A673 (cell line): ENCODE data around the gene PDGFRB. TPM values are rescaled to one million over a fixed set of nuclear protein-coding genes. Genes with fewer than 3 reads are reported as not detected.

ENCODE experiments used
- BruUV-seq: library from RNA; stranded (reverse); fragments of 400-500 nt; replicated peaks from 2 replicates; lab custom pipeline; 2021; lab: Mats Ljungman, UMichigan
- CTCF ChIA-PET: fragments of 300-600 bp; sonication (Branson Sonifier 250); formaldehyde crosslinking; loops from one replicate; lab custom pipeline; 2022; ENCODE audit warnings: antibody characterized with exemption; lab: Charles Lee
- POLR2A ChIA-PET: fragments of 300-600 bp; sonication (Branson Sonifier 250); formaldehyde crosslinking; loops from one replicate; lab custom pipeline; 2022; ENCODE audit warnings: antibody characterized with exemption; ENCODE audit not compliant: low non-redundant PET; lab: Charles Lee
- DNase-seq: peaks from one replicate; pipeline ENCODE4 v3.0.0-alpha.2; 2015; ENCODE audit warnings: low spot score
- H3K27ac ChIP-seq: fragments of 200-600 bp; sonication (generic); 2 replicates; pipeline ENCODE4 v1.5.1; 2016; ENCODE audit warnings: mixed run types, low read depth, mild to moderate bottlenecking, mixed read lengths, antibody characterized with exemption, low read length; ENCODE audit not compliant: poor library complexity, severe bottlenecking
- H3K27me3 ChIP-seq: fragments of 200-600 bp; sonication (generic); replicated peaks from 2 replicates; pipeline ENCODE4 v1.6.1; 2017; ENCODE audit warnings: mixed run types, low read depth, mild to moderate bottlenecking, mixed read lengths, antibody characterized with exemption, low read length; ENCODE audit not compliant: insufficient read depth, poor library complexity
- H3K36me3 ChIP-seq: fragments of 200-600 bp; sonication (generic); 2 replicates; pipeline ENCODE4 v1.6.1; 2016; ENCODE audit warnings: mixed run types, mild to moderate bottlenecking, mixed read lengths, antibody characterized with exemption, low read length; ENCODE audit not compliant: insufficient read depth, poor library complexity, severe bottlenecking
- H3K4me1 ChIP-seq: fragments of 200-600 bp; sonication (generic); 2 replicates; pipeline ENCODE4 v1.6.1; 2017; ENCODE audit warnings: mixed run types, mild to moderate bottlenecking, mixed read lengths, antibody characterized with exemption, low read length; ENCODE audit not compliant: insufficient read depth, poor library complexity, severe bottlenecking
- H3K4me3 ChIP-seq: fragments of 200-600 bp; sonication (generic); 2 replicates; pipeline ENCODE4 v1.5.1; 2016; ENCODE audit warnings: low read depth, mixed run types, mild to moderate bottlenecking, mixed read lengths, low read length; ENCODE audit not compliant: poor library complexity, severe bottlenecking
- H3K9me3 ChIP-seq: fragments of 200-600 bp; sonication (generic); 2 replicates; pipeline ENCODE4 v1.6.1; 2016; ENCODE audit warnings: mixed run types, low read depth, mild to moderate bottlenecking, mixed read lengths, antibody characterized with exemption, low read length; ENCODE audit not compliant: poor library complexity, severe bottlenecking
- EZH2 ChIP-seq: fragments of 200-600 bp; sonication (generic); IDR thresholded peaks from 2 replicates; pipeline ENCODE4 v1.6.1; 2017; ENCODE audit warnings: borderline replicate concordance, low read depth, mild to moderate bottlenecking, mixed read lengths, antibody characterized with exemption, low read length; ENCODE audit not compliant: poor library complexity, severe bottlenecking
- intact Hi-C: fragments of 100-400 bp; cut with micrococcal nuclease; formaldehyde crosslinking; loops from one replicate; pipeline ENCODE4 v1.10.0; 2022; ENCODE audit not compliant: unreplicated experiment
- total RNA-seq: library from RNA; stranded (reverse); gene quantifications from 2 replicates; pipeline ENCODE4 v1.2.3, GENCODE V29; 2021
- TF ChIP-seq, protein P1 (sequence below): fragments of 300-800, 200-600 bp; sonication (generic); conservative IDR thresholded peaks from 2 replicates; pipeline ENCODE4 v1.5.1; 2017; ENCODE audit warnings: low read depth, mild to moderate bottlenecking, antibody characterized with exemption, low read length, moderate library complexity, mixed read lengths

PDGFRB gene
- total RNA-seq, 1 experiment from 2014 or later, result 25.9 TPM

DNA sequence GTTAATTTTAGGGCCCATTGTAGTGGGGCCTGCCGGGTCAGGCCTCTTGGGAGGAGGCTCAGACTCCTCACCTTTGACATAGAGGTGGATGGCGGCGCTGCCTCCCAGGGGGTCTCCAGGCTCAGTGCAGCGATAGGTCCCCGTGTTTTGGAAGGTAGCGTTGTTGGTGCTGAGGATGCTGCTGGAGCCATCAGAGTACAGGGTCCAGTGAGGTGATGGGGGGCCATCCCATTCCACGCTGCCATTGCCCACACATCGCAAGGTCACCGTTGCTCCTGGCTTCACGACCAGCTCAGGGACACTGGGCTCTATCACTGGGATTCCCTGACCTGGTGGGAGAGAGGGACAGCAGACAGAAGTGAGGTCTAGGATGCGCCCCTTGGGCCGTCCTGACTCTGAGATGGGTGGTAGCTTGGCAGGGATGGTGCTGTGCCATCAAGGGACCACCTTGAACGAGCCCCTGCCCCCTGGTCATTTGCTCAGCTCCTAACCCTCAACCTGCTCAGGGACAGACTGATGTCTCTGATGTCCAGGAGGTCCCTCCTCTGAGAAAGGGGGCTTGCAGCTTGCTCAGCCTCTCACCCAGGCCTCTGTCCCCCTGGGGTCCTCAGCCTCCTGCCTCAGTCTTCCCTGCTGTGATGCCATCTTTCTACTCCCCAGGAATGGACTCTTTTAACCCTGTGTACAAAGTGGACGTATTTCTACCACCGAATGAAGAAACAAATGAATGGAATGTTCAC is 74.8 kb downstream of the PDGFRB start:
- intact Hi-C loops, result no loop called here
- TF ChIP-seq EZH2, result no peak
- TF ChIP-seq, protein P1, sequence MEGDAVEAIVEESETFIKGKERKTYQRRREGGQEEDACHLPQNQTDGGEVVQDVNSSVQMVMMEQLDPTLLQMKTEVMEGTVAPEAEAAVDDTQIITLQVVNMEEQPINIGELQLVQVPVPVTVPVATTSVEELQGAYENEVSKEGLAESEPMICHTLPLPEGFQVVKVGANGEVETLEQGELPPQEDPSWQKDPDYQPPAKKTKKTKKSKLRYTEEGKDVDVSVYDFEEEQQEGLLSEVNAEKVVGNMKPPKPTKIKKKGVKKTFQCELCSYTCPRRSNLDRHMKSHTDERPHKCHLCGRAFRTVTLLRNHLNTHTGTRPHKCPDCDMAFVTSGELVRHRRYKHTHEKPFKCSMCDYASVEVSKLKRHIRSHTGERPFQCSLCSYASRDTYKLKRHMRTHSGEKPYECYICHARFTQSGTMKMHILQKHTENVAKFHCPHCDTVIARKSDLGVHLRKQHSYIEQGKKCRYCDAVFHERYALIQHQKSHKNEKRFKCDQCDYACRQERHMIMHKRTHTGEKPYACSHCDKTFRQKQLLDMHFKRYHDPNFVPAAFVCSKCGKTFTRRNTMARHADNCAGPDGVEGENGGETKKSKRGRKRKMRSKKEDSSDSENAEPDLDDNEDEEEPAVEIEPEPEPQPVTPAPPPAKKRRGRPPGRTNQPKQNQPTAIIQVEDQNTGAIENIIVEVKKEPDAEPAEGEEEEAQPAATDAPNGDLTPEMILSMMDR, result no peak
- Histone ChIP-seq H3K27me3 (no peaks in the 10 kb centered on the region), H3K27ac (no peak overlapping the region), H3K9me3 (no peaks in the 10 kb centered on the region), H3K4me1 (no peaks in the 10 kb centered on the region), H3K4me3 (no peak overlapping the region), H3K36me3 (no peaks in the 10 kb centered on the region)
- no TSS peak for BruUV-seq
- no peak for DNase-seq
- ChIA-PET POLR2A (no interaction called here), CTCF (no interaction called here)

DNA sequence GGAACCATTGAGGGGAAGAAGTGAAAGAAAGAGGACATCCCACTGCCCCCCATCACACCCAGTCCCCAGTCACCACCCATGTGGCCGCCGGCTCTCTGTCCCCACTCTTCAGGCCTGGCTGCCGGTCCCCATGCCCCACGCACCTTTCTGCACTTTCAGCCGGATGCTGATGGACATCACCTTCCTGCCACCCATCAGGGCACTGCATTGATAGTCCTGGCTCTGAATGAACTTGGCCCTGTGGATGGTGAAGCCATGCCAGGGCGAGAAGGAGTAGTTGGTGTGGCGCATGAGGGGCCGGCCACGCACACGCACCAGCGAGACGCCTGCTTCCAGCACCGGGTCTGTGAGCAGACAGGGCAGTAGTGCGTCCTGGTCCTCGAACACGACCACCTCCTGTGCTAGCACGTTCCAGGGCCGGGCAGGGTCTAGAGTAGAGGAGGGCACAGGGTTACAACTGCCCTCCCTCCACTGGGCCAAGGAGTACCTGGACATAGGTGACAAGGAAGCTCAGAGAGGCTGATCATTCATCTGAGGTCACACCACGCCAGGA is 75.7 kb downstream of the PDGFRB start:
- H3K36me3 ChIP-seq, result no peaks in the 10 kb centered on the region
- ChIA-PET CTCF (no interaction called here), POLR2A (no interaction called here)
- H3K9me3 ChIP-seq, result no peaks in the 10 kb centered on the region
- TF ChIP-seq, protein P1, result no peak
- no peak for TF ChIP-seq EZH2
- DNase-seq, result no peak
- H3K27me3 ChIP-seq, result no peaks in the 10 kb centered on the region
- H3K4me1 ChIP-seq, result no peaks in the 10 kb centered on the region
- intact Hi-C loops, result no loop called here
- no peak overlapping the region for H3K27ac ChIP-seq
- BruUV-seq, result no TSS peak
- H3K4me3 ChIP-seq, result no peak overlapping the region

DNA sequence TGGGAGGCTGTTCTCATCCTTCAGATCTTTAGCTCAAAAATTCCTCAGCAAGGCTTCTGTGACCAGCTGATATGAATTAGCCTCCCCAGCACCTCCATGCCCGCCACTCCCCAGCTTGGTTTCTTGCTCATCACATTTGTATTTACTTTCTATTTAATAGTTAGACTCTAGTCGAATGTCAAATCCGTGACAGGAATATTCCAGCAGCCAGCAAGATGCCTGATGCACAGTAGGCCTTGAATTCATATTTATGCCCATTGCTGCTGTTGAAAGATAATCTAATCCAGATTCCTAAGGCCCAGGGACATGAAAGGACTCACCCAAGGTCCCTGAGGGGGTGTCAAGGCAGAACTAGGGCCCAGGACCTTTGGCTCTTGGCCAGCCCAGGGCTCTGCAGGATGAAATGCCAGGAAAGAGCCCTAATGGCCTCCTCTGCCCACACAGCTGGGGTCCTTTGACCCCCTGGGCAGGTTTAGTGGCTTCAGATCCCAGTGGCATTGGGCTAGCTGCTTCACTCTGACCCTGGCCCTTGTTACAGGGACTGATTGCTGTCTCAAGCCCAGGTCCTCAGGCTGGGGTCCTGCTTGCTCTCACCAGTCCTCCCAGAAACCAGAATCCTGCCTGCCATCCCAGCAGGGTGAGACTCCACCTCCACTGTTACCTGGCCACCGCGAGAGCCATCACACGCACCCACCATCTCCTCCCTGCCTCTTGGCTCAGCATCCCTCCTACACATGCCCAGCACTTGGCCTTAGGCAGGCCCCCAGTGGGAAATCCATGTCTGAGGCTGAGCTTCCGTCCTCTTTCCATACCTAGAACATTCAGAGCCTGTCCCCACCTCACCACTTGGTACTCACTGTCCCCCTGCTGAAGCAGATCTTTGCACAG is 76.6 kb downstream of the PDGFRB start:
- BruUV-seq, result no TSS peak
- TF ChIP-seq, protein P1, result no peak
- no peak for TF ChIP-seq EZH2
- H3K27ac ChIP-seq, result no peak overlapping the region
- H3K9me3 ChIP-seq, result no peaks in the 10 kb centered on the region
- H3K4me3 ChIP-seq, result no peak overlapping the region
- ChIA-PET POLR2A (no interaction called here), CTCF (no interaction called here)
- H3K4me1 ChIP-seq, result no peaks in the 10 kb centered on the region
- intact Hi-C loops, result no loop called here
- no peaks in the 10 kb centered on the region for H3K36me3 ChIP-seq
- no peak for DNase-seq
- no peaks in the 10 kb centered on the region for H3K27me3 ChIP-seq
